HG03025 (cell line): ENCODE measurements around the gene FPR3.
"Not testable (repeated sequence)": the region's sequence is repeated elsewhere in the genome, so short reads cannot be mapped to it uniquely, and the experiment has no call there.

Source experiments
- ATAC-seq: cut with Tn5 transposase; IDR thresholded peaks from one replicate; pipeline ENCODE4 v1.9.1; 2021; ENCODE audit warnings: mild to moderate bottlenecking, moderate library complexity; ENCODE audit not compliant: unreplicated experiment, low FRiP score

FPR3 gene

DNA sequence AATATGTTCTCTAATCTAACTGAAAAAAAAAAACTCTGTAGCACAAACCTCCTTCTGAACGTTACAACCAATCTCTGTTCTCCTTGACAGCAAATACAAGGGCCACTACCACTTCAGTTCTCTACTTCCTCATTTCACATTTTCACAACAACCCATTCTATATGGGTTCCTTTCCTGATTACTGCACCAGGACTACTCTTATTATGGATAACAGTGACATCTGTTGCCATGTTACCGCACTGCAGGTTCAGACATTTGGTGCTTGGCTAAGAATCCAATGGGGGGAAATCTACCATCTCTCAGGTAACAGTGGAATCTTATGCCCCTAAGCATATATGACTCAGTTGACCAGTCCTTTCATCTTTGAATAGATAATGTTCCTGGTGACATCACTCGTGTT, 11.6 kb upstream of the FPR3 start:
- no peak for ATAC-seq

DNA sequence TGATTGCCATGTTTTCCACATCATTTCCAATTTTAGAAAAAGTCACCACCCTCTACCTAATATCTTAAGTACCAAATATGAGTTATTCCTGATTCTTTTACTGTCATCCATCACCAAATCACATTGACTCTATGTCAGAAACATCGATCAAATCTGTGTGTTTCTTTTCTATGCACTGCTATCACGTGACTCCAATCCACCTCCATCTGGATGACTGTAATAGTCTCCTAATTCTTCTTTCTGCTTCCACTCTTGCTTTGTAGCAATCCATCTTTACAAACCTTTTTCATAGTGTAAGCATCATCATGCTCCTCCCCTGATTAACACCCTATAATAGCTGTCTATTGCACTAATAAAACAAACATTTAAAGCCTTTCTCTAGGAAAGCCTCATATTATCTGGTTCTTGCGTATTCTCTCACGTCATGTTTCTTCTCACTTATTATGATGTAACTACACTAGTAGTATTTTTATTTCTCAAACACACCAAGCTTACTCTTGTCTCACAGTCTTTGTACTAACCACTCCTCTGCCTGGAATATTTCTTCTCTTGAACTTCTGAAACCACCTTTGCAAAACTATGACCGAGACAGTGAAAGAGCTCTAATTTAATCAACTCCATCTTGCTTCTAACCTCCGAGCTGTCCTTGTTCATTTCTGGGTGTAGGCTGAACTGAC, 10.7 kb upstream of the FPR3 start:
- ATAC-seq, result no peak

DNA sequence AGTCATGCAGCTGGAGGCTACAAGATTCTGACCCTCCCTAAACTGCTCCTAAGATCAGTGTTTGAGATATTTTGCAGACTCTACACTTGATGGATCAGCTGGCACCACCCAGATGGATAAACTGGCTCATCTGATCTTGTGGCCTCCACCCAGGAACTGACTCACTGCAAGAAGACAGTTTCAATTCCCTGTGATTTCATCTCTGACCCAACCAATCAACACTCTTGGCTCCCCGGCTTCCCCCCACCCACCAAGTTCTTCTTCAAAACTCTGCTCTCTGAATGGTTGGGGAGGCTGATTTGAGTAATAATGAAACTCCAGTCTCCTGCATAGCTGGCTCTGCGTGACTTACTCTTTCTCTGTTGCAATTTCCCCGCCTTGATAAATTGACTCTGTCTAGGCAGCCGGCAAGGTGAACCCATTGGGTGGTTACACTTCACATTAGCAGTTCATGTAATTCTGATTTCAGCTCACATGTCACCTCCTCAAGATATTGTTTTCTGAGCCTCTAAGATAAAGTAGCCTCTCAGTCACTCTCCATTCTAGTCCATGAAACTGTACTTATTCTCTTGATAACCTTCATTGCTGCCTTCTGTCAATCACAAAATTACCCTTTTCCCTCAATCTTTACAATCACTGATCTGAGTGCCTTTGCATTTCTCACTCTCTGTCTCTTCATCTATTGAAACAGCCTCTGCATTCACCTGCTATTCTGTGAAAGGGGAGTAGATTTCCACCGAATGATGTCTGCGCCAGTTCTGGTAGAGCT, 9.9 kb upstream of the FPR3 start:
- ATAC-seq, result no peak

DNA sequence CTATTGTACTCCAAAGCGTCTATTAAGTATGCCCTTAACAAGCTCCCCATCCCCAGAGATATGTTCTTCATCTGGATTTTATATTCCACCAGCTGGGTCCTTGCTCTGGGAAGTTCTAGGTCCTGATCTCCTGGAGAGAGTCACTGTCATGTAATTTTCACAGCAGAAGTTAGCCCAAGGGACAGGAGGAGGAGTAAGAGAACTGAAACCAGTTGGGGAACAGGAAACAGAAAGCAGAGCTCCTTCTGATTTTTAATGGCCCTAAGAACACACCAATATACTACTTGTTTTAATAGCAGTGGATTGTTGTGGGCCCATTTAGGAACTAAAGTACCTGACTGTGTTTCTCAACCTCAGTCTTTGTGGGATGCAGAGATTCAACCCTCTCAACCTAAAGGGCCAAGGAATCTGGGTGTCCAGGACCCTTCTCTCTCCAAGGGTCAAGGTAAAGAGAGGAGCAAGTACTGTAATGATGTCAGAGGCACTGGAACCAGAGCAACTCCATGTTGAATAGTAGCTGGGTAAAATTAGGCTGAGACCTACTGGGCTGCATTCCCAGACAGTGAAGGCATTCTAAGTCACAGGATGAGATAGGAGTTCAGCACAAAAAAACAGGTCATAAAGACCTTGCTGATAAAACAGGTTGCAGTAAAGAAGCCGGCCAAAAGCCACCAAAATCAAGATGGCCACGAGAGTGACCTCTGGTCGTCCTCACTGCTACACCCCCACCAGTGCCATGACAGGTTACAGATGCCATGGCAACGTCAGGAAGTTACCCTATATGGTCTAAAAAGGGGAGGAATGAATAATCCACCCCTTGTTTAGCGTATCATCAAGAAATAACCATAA, 8.1 kb upstream of the FPR3 start:
- no peak for ATAC-seq

DNA sequence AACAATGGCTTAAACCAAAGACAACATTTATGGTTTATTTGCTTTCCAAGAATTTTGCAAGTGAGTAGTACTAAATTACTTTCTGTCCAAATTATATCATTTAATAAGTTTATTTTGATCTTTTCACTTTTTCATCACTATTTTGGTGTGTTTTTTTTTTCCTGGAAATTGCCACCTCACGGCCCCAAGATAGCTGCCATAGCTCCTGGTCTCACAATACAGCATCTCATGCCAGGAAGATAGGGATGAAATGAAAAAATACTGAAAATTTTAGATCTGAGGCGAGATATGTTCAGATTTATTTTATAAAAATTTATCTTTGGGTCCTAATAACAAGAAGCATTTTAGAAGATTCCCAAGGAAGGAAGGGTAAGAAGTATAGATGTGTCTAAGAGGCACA, 6.9 kb upstream of the FPR3 start:
- ATAC-seq, result no peak

DNA sequence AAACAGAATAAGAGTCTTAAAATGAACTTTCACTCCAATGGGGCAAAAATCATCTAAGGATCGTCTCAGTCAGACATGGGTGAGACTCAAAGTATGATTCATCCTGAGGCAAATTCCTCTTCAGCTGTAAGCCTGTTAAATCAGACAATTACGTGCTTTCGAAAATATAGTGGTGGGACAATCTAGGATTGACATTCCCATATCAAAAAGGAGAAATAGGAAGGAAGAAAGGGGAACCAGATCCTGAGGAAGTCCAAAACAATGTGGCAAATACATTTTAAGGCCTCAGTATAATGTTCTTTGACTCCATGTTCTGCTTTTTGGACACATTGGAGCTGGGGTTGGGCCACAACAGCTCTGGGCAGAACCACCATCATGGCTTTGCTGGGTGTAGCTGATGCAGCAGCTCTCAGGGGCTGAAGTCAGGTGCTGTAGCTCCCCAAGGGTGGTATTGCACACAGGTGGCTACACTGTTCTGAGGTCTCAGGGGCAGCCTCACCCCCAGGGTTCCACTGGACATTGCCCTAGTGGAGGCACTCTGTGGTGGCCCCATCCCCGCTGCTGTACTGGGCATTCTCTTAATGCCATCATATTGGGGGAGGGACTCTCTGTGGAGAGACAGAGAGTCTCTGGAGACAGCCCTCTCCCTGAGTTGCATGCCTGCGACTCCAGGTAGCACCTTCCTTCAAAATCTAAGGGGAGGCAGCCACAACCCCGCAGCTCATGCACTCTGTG, 5.7 kb upstream of the FPR3 start:
- ATAC-seq, result no peak

DNA sequence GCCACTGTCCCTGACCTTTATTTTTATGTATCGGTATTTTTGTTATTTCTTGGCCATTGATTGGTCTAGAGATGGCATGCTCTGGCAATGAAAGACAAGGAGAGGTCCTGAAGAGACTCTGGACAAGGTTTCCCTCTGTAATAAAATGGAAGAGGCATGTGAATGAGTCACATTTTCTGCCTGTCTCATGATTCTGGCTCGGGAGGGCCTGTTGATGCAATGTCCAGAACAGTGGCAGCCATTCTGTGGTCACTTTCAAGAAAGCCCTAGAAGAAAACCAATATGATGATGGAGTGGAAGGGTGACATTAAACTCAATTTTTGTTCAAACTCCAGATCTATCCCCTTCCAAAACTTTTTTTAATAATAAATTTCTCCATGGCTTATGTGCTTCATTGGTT, 2.0 kb upstream of the FPR3 start:
- ATAC-seq, result no peak

DNA sequence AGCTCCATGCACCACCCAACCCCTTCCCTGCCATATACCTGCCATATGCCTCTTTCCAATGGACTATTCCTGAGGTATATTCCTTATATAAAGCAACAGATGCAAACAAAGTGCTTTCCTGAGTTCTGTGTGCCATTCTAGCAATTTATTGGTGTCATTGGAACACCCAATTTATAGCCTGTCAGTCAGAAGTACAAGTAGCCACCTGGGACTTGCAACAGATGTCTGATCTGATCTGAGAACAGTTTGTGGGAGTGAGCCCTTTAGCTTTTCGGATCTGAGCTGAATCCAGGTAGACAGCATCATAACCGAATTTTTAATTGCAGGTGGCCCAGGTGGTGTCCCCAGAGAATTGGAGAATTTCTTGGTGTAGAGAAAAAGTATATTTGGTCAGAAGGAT, 963 bp upstream of the FPR3 start:
- ATAC-seq, result no peak

DNA sequence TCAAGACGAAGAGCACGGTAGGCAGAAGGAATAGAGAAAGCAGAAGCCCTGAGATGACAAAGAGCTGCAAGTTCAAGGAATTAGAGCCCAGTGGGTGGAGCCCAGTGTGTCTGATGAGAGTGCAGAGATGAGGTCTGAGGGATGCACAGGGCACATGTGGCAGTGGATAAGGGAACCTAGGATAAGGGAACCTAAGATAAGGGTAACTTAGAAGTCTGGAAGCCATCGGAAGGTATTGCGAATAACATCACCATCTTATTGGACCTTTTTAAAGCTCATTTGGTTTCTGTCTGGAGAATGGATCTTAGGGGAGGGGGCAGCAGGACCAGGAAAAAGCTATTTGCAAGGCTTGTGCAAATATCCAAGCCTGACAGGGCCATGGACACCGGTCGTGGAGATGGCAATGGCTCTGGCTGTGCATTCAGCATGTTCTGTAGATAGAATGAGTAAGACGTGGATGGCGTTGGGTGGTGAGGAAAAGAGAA, 1.3 kb downstream of the FPR3 start:
- no peak for ATAC-seq

DNA sequence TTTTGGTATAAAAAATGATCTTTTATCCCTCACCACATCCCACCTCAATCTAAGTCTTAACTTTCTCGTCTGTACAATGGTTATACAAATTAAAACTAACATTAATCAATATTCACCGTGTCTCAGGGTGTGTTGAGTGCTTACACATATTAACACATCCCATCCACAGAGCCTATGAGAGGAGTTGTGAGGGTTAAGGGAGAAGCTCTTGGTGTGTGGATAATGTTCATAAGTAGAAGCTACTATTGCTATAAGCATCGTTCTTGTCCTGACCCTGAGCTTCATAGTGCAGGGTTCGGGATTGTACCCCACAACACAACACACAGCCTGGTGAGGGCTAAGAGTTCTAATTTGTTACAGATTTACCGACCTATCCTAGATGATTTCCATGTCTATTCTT, 2.5 kb downstream of the FPR3 start:
- no peak for ATAC-seq

DNA sequence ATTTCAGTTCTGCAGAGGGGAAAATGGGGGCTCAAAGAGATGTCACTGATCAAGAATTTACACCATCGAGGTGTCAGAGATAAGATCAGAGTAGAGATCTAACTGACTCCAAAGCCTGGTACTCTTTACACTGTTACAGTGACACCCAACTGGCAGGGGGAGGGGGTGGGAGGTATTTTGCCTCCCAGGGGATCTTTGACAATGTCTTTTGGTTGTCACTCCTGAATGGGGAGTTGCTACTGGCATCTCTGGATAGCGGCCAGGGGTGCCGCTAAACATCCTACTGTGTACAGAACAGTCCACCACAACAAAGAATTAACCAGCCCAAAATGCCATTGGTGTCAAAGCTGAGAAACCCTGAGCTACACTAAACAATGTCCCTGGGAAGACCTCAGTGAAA, 3.1 kb downstream of the FPR3 start:
- ATAC-seq, result no peak

DNA sequence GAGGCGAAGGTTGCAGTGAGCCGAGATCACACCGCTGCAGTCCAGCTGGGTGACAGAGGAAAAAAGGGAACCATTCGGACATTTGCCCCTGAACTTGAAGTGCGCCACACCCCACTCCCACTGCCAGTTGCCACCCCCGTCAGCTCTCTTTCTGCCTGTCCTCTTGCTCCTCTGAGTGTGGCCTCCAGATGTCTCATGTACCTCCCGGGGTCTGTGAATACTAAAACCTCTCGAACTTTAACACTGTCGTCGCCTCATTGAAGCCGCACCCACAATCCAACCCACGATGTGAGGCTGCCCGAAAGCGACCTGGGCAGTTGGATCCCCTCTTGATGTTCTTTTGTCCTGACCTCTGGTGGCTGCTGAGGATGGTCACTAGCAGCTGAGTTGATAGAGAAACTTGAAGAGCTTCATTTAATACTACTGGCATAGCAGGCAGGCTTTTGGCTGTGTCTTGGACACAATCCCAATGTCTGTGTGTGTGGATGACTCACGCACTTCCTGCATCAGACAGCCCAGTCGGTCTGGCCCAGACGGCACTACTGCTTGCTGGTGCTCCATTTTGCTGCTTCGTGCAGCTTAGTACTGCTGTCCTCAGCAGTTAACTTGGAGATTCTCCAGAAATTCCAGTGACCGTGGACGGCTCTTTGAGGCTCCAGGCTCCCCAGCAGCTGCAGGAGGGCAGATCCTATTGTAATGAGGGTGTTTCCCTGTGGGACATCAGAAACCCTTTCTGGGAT, 4.2 kb downstream of the FPR3 start:
- ATAC-seq, result no peak

DNA sequence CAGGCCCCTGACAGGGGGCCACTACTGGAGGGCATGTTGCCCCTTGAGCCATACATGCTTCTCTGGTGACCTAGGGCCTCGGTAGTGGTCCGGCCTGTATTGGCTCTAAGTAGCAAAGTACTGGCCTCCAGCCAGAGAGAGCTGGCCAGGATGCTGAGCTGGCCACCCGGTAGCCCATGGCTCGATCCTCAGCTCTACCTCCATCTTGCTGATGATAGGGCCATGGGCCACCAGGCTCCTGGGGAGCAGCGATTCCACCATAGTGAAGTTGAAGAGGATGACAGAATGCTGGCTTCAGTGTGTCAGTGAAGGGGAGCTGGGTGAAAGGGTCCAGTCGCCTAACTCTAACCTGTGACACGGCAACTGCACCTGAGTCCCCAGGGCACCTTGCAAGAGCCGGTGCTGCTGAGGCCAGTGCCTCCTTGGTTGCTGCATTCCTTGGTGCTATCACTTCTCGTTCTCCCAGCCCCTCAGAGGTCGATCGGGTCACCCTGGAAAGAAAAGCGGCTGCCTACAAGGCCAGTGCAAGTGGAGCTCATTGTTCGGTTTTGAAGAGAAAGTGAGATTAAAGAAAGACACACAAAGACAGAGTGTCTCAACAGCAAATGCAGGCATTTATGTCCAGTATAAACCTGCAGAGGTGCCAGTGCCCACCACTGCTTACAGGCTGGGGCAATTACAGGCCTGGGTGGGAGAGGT, 5.0 kb downstream of the FPR3 start:
- no peak for ATAC-seq

DNA sequence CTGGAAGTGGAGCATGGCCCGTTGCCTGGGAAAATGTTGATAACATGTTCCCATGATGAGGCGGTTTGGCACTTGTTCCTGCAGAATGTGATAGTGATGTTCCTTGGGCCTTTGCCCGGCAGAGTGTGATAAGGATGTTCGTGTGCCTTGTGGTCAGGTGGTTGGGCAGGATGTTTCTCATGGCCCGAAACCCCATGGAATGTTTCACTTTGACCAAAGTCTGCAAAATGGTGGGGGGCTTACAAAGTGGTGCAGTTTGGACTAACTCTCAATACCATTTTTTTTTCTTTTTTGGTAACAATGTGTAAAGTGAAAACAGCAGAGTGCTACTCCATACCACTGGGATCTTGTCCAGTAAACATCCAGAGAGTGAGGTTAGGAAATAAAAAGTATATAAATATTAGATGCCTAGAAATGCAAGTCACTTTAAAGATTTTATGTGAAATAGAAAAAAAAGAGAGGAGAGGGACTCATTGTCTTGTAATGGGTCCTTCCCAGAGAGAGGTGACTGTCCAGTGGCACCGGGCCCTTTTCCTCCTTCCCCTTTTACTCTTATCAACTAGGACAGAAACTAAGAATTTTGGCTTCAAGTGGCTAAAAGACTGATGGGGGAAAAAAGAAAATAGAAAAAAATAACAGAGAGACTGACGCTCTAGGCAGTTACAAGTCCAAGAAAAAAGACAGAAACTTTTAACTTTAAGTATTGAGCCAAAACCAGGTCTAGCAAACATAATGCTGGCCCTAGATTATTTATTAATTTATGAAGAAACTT, 5.7 kb downstream of the FPR3 start:
- no peak for ATAC-seq

DNA sequence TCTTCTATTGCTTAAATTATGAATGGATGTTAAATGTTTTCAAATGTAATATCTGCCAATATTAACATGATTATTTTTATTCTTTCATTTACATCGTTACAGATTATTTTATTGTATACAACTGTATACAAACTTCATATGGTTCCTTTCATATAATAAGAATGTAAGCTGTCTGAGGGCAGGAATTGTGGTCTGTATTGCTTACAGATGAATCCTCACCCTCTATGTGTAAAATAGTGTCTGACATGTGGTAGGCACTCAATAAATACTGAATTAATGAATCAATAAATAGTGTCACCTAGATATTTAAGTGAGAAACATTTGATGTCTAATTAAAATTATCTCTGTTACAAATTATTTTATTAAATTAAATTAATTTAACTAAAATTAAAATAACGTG, 7.8 kb downstream of the FPR3 start:
- ATAC-seq, result no peak

DNA sequence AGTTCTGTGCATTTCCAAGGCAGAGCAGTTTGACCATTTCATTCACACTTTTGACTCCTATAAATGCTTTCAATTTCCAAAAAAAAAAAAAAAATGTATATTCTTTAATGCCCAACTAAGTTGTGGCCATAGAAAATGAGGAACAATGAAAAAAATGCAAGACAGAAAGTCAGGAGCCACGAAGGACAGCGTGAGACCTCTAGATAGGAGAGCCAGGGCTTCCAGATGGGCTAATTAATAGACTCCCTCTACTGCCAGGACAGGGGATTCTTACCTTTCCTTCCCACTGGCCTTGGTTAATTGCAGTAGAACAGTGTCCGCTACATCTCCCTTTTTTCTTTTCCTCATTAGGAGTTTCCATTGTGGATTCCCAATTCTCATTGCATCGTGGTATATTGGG, 8.6 kb downstream of the FPR3 start:
- no peak for ATAC-seq

DNA sequence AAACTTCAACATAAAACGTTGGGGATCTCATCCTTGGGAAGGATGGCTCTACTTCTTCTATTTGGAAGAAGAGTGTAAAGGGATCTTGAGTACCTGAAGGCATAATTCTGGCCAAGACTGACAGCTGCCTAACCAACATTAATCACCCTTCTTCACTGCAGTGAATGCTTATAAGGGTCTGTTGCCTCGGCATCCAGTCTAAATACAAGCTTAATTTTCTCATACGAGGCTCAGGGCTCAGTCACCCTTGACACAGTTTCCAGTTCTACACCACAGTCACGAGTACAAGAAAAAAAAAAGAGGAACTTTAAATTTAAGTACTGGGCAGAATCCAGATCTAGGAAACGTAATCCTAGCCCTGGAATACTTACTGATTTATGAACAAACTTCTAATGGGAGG, 9.0 kb downstream of the FPR3 start:
- no peak for ATAC-seq

DNA sequence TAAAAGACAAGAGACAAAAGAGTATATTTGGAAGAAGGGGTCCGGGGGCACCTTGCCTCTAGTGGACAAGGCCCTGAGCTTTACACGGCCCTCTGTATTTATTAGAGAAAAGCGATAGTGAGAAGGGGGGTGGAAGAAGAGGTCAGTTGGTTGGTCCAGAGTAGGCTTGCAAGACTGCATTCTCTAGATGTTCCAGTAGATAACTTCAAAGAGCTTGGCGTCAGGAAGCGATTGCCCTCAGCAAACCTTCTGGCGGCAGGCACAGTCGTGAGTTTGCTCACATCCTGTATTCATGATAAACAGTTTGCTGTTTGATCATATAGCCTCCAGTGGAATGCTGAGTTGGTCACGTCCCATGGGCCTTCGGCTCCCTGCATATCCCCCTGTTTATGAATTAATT, 9.8 kb downstream of the FPR3 start:
- ATAC-seq, result not testable (repeated sequence)

DNA sequence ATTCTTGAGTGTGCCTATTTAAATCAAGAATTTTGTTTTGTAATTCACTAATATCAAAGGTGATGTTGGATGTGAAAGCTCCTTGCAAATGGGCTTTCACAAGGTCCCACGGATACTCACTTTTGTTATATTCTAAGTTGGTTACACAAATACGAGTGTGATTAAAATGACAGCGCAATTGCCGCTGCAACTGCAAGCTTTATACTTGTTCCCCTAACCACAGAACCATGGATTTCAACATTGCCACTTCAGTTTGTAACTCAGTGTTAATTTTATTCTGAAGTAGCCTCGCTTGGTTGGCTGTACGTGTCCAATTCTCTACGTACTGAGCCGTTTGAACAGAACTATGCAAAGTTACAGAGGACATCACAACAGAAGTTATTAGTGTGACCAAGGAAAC, 10.4 kb downstream of the FPR3 start:
- not testable (repeated sequence) for ATAC-seq
